K562 (cell line): ENCODE measurements around the gene ZSWIM3. TPM values are rescaled to one million over a fixed set of nuclear protein-coding genes. Genes with fewer than 3 reads are reported as not detected.

Experiments used
- ARID2 ChIP-seq: fragments of 450-650 bp; IDR thresholded peaks from 2 replicates; pipeline ENCODE4 v1.6.1; 2017; ENCODE audit warnings: antibody characterized with exemption, mild to moderate bottlenecking
- ARID4B ChIP-seq: sonication (generic); formaldehyde crosslinking; IDR thresholded peaks from 2 replicates; pipeline ENCODE4 v1.8.0; 2022; ENCODE audit warnings: mild to moderate bottlenecking, missing genetic modification reagents
- CGGBP1 ChIP-seq: fragments of 250-450 bp; sonication (Bioruptor Pico); IDR thresholded peaks from 2 replicates; pipeline ENCODE4 v1.9.0; 2021; ENCODE audit warnings: mild to moderate bottlenecking
- CHD1 ChIP-seq: fragments of 200-600 bp; sonication (generic); IDR thresholded peaks from one replicate; pipeline ENCODE4 v1.6.1; 2012; ENCODE audit warnings: mild to moderate bottlenecking, moderate library complexity, low read length, inconsistent platforms
- E2F5 ChIP-seq: sonication (generic); formaldehyde crosslinking; IDR thresholded peaks from 2 replicates; pipeline ENCODE4 v1.8.0; 2022; ENCODE audit warnings: mild to moderate bottlenecking, missing genetic modification reagents
- ELF4 ChIP-seq: fragments of 450-650 bp; formaldehyde crosslinking; IDR thresholded peaks from 2 replicates; pipeline ENCODE4 v1.4.0; 2022; ENCODE audit warnings: missing genetic modification characterization
- GTF2B ChIP-seq: IDR thresholded peaks from 2 replicates; pipeline ENCODE4 v1.6.1; 2011; ENCODE audit not compliant: insufficient read length; ENCODE audit errors: extremely low read depth
- MCM3 ChIP-seq: fragments of 450-650 bp; IDR thresholded peaks from 2 replicates; pipeline ENCODE4 v1.6.1; 2016
- MECOM ChIP-seq: fragments of 250-450 bp; sonication (Bioruptor Pico); IDR thresholded peaks from 2 replicates; pipeline ENCODE4 v1.8.0; 2022; ENCODE audit warnings: inconsistent platforms
- MYC ChIP-seq, 2 experiments: fragments of 250-450 bp in 1 of 2; sonication (Bioruptor Pico) in 1 of 2; IDR thresholded peaks; 2 replicates each; pipeline versions ENCODE4 v1.5.1 to v1.6.1; 2012 to 2021; ENCODE audit warnings: low read depth in 2 of 2, borderline replicate concordance in 1 of 2, improper control_type of control experiment in 1 of 2, low read length in 1 of 2, mild to moderate bottlenecking in 1 of 2, moderate library complexity in 1 of 2
- NCOA6 ChIP-seq: fragments of 450-650 bp; IDR thresholded peaks from 2 replicates; pipeline ENCODE4 v1.6.1; 2017; ENCODE audit warnings: mild to moderate bottlenecking
- SRSF9 ChIP-seq: fragments of 200-400 bp; formaldehyde crosslinking; IDR thresholded peaks from 2 replicates; pipeline ENCODE4 v1.6.1; 2017; ENCODE audit warnings: low read depth, low read length, borderline replicate concordance
- SUPT5H ChIP-seq: fragments of 450-650 bp; IDR thresholded peaks from 2 replicates; pipeline ENCODE4 v1.6.1; 2016
- TFE3 ChIP-seq: fragments of 450-650 bp; formaldehyde crosslinking; IDR thresholded peaks from 2 replicates; pipeline ENCODE4 v1.4.0; 2020; ENCODE audit warnings: mild to moderate bottlenecking, mixed read lengths
- ZNF398 ChIP-seq: fragments of 250-450 bp; sonication (Bioruptor Pico); IDR thresholded peaks from 2 replicates; pipeline ENCODE4 v1.8.0; 2021; ENCODE audit warnings: moderate library complexity, mild to moderate bottlenecking, inconsistent platforms
- ZNF589 ChIP-seq: fragments of 200-800 bp; sonication (Bioruptor generic); IDR thresholded peaks from 2 replicates; pipeline ENCODE4 v1.6.1; 2016; ENCODE audit warnings: low read depth, missing genetic modification characterization, missing compliant biosample characterization
- ZNF707 ChIP-seq: fragments of 250-450 bp; sonication (Bioruptor Pico); conservative IDR thresholded peaks from 2 replicates; pipeline ENCODE4 v1.8.0; 2022; ENCODE audit warnings: inconsistent platforms, mild to moderate bottlenecking, moderate library complexity
- polyA plus RNA-seq, 8 experiments: library from polyadenylated mRNA; depleted of rRNA in 4 of 8; stranded (reverse) in 5 of 8; unstranded in 3 of 8; fragments of >200 nt; fragmentation: Nextera tagmentation in 2 of 8; fragmentation: Illumina TruSeq in 1 of 8; extraction: Ambion mirVana in 2 of 8; extraction: Trizol in 1 of 8; gene quantifications; 2 replicates each; pipeline versions ENCODE4 v1.2.1 to v1.2.3, GENCODE V29; 2011 to 2014; ENCODE audit warnings: inconsistent platforms in 1 of 8, missing spikeins in 1 of 8
- total RNA-seq, 7 experiments: library from RNA; depleted of rRNA in 6 of 7; stranded (reverse); fragments of >200 nt in 6 of 7; fragmentation: Illumina TruSeq in 2 of 7; extraction: Trizol in 2 of 7; gene quantifications; 2 replicates each; pipeline versions ENCODE4 v1.2.1 to v1.2.3, GENCODE V29; 2011 to 2021; ENCODE audit warnings: low replicate concordance in 1 of 7

The ZSWIM3 gene
- total and polyA plus RNA-seq, 9 of the 15 experiments (the other 6 are each of a cell fraction or from before 2014, with no cell fraction given) = 1.7 to 4.3 (median 2.9) TPM

- TF ChIP-seq ARID4B (no peak), ZNF398 (CRISPR knock-in tag) (no peak), SRSF9 (no peak), E2F5 (CRISPR knock-in tag) (no peak), SUPT5H (peak; percentile 93), CGGBP1 (no peak; the same call in 1 of the 2 replicates), GTF2B (no peak), ZNF589 (CRISPR knock-in tag) (no peak; the same call in 1 of the 2 replicates), MECOM (CRISPR knock-in tag) (no peak), MCM3 (no peak), ELF4 (CRISPR knock-in tag) (peak; percentile 86), NCOA6 (no peak), CHD1 (no peak), TFE3 (CRISPR knock-in tag) (no peak), ARID2 (no peak), ZNF707 (no peak), MYC (IDR thresholded peaks at IDR 0.05; ENCODE audit: low read depth, low read length) (peak; percentile 55), MYC (CRISPR knock-in tag; IDR thresholded peaks at IDR 0.05; ENCODE audit: borderline replicate concordance, low read depth) (no peak)
These were observed 53.5 kb downstream of the ZSWIM3 start (continued) for GRCh38 chr20:45910670-45911485.
